Liver (tissue), 3 donors: ENCODE measurements around the gene AATK.

Experiments used
- ATF3 ChIP-seq: IDR thresholded peaks from 2 replicates; pipeline ENCODE4 v1.6.1; 2016; ENCODE audit warnings: antibody characterized with exemption
- CTCF ChIP-seq: fragments of 150-350 bp; IDR thresholded peaks from 2 replicates; pipeline ENCODE4 v1.5.1; 2017; ENCODE audit warnings: improper control_type of control experiment, low read depth, low read length; ENCODE audit not compliant: missing input control
- EGR1 ChIP-seq, 2 donors: IDR thresholded peaks; 2 replicates each; pipeline ENCODE4 v1.6.1; 2016 to 2018; ENCODE audit warnings: antibody characterized with exemption in 2 of 2, low read depth in 2 of 2
- FOXA2 ChIP-seq: IDR thresholded peaks from 2 replicates; pipeline ENCODE4 v1.6.1; 2016; ENCODE audit warnings: antibody characterized with exemption
- GABPA ChIP-seq, 2 donors: IDR thresholded peaks in 1 of 2; conservative IDR thresholded peaks in 1 of 2; 2 replicates each; pipeline ENCODE4 v1.6.1; 2016; ENCODE audit warnings: antibody characterized with exemption in 2 of 2, mild to moderate bottlenecking in 1 of 2, moderate library complexity in 1 of 2
- MAX ChIP-seq: IDR thresholded peaks from 2 replicates; pipeline ENCODE4 v1.6.1; 2016; ENCODE audit warnings: antibody characterized with exemption
- NR2F2 ChIP-seq: IDR thresholded peaks from 2 replicates; pipeline ENCODE4 v1.6.1; 2016; ENCODE audit warnings: antibody characterized with exemption
- RAD21 ChIP-seq, 2 donors: IDR thresholded peaks; 2 replicates each; pipeline ENCODE4 v1.6.1; 2016; ENCODE audit warnings: antibody characterized with exemption in 2 of 2, mild to moderate bottlenecking in 2 of 2
- SP1 ChIP-seq: IDR thresholded peaks from 2 replicates; pipeline ENCODE4 v1.6.1; 2018; ENCODE audit warnings: antibody characterized with exemption, mild to moderate bottlenecking
- TAF1 ChIP-seq: conservative IDR thresholded peaks from 2 replicates; pipeline ENCODE4 v1.6.1; 2016; ENCODE audit warnings: antibody characterized with exemption, mild to moderate bottlenecking
- YY1 ChIP-seq: IDR thresholded peaks from 2 replicates; pipeline ENCODE4 v1.6.1; 2016; ENCODE audit warnings: antibody characterized with exemption, mild to moderate bottlenecking
- TF ChIP-seq, protein P1 (sequence below): IDR thresholded peaks from 2 replicates; pipeline ENCODE4 v1.6.1; 2016; ENCODE audit warnings: antibody characterized with exemption
- TF ChIP-seq, protein P2 (sequence below): IDR thresholded peaks from 2 replicates; pipeline ENCODE4 v1.6.1; 2016; ENCODE audit warnings: antibody characterized with exemption, mild to moderate bottlenecking
- donor health status: healthy.
- donor health status: healthy.

GRCh38 chr17:81162491-81162890 is 3.5 kb downstream of the AATK start:
- TF ChIP-seq EGR1 (IDR thresholded peaks at IDR 0.05; ENCODE audit: low read depth in 2 of 2), result no peak
- TF ChIP-seq GABPA (IDR thresholded peaks at IDR 0.05 in 1 of 2, conservative IDR thresholded peaks at IDR 0.05 in 1 of 2), result no peak
- no peak for TF ChIP-seq CTCF
- TF ChIP-seq, protein P1, sequence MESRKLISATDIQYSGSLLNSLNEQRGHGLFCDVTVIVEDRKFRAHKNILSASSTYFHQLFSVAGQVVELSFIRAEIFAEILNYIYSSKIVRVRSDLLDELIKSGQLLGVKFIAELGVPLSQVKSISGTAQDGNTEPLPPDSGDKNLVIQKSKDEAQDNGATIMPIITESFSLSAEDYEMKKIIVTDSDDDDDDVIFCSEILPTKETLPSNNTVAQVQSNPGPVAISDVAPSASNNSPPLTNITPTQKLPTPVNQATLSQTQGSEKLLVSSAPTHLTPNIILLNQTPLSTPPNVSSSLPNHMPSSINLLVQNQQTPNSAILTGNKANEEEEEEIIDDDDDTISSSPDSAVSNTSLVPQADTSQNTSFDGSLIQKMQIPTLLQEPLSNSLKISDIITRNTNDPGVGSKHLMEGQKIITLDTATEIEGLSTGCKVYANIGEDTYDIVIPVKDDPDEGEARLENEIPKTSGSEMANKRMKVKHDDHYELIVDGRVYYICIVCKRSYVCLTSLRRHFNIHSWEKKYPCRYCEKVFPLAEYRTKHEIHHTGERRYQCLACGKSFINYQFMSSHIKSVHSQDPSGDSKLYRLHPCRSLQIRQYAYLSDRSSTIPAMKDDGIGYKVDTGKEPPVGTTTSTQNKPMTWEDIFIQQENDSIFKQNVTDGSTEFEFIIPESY, result no peak
- TF ChIP-seq YY1, result no peak
- no peak for TF ChIP-seq MAX
- TF ChIP-seq TAF1, result no peak
- TF ChIP-seq ATF3, result no peak
- TF ChIP-seq, protein P2, sequence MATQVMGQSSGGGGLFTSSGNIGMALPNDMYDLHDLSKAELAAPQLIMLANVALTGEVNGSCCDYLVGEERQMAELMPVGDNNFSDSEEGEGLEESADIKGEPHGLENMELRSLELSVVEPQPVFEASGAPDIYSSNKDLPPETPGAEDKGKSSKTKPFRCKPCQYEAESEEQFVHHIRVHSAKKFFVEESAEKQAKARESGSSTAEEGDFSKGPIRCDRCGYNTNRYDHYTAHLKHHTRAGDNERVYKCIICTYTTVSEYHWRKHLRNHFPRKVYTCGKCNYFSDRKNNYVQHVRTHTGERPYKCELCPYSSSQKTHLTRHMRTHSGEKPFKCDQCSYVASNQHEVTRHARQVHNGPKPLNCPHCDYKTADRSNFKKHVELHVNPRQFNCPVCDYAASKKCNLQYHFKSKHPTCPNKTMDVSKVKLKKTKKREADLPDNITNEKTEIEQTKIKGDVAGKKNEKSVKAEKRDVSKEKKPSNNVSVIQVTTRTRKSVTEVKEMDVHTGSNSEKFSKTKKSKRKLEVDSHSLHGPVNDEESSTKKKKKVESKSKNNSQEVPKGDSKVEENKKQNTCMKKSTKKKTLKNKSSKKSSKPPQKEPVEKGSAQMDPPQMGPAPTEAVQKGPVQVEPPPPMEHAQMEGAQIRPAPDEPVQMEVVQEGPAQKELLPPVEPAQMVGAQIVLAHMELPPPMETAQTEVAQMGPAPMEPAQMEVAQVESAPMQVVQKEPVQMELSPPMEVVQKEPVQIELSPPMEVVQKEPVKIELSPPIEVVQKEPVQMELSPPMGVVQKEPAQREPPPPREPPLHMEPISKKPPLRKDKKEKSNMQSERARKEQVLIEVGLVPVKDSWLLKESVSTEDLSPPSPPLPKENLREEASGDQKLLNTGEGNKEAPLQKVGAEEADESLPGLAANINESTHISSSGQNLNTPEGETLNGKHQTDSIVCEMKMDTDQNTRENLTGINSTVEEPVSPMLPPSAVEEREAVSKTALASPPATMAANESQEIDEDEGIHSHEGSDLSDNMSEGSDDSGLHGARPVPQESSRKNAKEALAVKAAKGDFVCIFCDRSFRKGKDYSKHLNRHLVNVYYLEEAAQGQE, result no peak
- TF ChIP-seq NR2F2, result no peak
- TF ChIP-seq RAD21 (IDR thresholded peaks at IDR 0.05), result no peak
- TF ChIP-seq SP1, result no peak
- TF ChIP-seq FOXA2, result no peak
